CD8-positive, alpha-beta memory T cell (primary cell): ENCODE measurements around the gene EPS8. TPM values are rescaled to one million over a fixed set of nuclear protein-coding genes. Genes with fewer than 3 reads are reported as not detected.

Source experiments
- CTCF ChIA-PET: fragments of 350-600 bp; sonication (Branson Sonifier 250); formaldehyde crosslinking; loops from one replicate; lab custom pipeline; 2021; ENCODE audit warnings: antibody characterized with exemption; lab: Charles Lee
- POLR2A ChIA-PET: fragments of 350-600 bp; sonication (Branson Sonifier 250); formaldehyde crosslinking; loops from one replicate; lab custom pipeline; 2021; ENCODE audit warnings: antibody characterized with exemption; lab: Charles Lee
- DNase-seq, 5 donors: peaks; one replicate each; pipeline versions ENCODE4 v3.0.0 to v3.0.0-alpha.2; 2020 to 2022; ENCODE audit warnings: mixed read lengths in 1 of 5
- H3K27ac ChIP-seq: one replicate; pipeline ENCODE4 v1.7.0; 2013; ENCODE audit warnings: low read depth, mild to moderate bottlenecking, low read length, moderate library complexity
- H3K27me3 ChIP-seq: 2 replicates; pipeline ENCODE4 v1.7.0; 2013; ENCODE audit warnings: low read length, mild to moderate bottlenecking; ENCODE audit not compliant: insufficient read depth, poor library complexity, severe bottlenecking
- H3K36me3 ChIP-seq: 2 replicates; pipeline ENCODE4 v1.7.0; 2013; ENCODE audit warnings: mild to moderate bottlenecking, low read length, moderate library complexity; ENCODE audit not compliant: insufficient read depth
- H3K4me1 ChIP-seq: 2 replicates; pipeline ENCODE4 v1.7.0; 2013; ENCODE audit warnings: mild to moderate bottlenecking, low read length, moderate library complexity; ENCODE audit not compliant: insufficient read depth
- H3K4me3 ChIP-seq: 2 replicates; pipeline ENCODE4 v1.7.0; 2013; ENCODE audit warnings: mild to moderate bottlenecking, low read length
- H3K9me3 ChIP-seq: 2 replicates; pipeline ENCODE4 v1.7.0; 2013; ENCODE audit warnings: mild to moderate bottlenecking, low read length
- H3K27ac Mint-ChIP-seq, 8 donors: one replicate each; pipeline ENCODE4 v1.8.0; 2020 to 2021; ENCODE audit warnings: mixed read lengths in 8 of 8, mild to moderate bottlenecking in 6 of 8, inconsistent platforms in 3 of 8, moderate library complexity in 3 of 8
- H3K27me3 Mint-ChIP-seq, 2 donors: one replicate each; pipeline ENCODE4 v1.8.0; 2020 to 2021; ENCODE audit warnings: mixed read lengths in 2 of 2, mild to moderate bottlenecking in 1 of 2, moderate library complexity in 1 of 2
- H3K36me3 Mint-ChIP-seq, 3 donors: one replicate each; pipeline ENCODE4 v1.8.0; 2020 to 2021; ENCODE audit warnings: mixed read lengths in 3 of 3, inconsistent platforms in 1 of 3, mild to moderate bottlenecking in 1 of 3
- H3K4me1 Mint-ChIP-seq, 3 donors: one replicate each; pipeline ENCODE4 v1.8.0; 2020 to 2021; ENCODE audit warnings: mixed read lengths in 3 of 3, inconsistent platforms in 1 of 3, mild to moderate bottlenecking in 1 of 3
- H3K4me3 Mint-ChIP-seq, 7 donors: one replicate each; pipeline ENCODE4 v1.8.0; 2020 to 2021; ENCODE audit warnings: mixed read lengths in 7 of 7, mild to moderate bottlenecking in 6 of 7, moderate library complexity in 4 of 7, inconsistent platforms in 2 of 7
- H3K9me3 Mint-ChIP-seq, 5 donors: one replicate each; pipeline ENCODE4 v1.8.0; 2020 to 2022; ENCODE audit warnings: mixed read lengths in 5 of 5, mild to moderate bottlenecking in 3 of 5, moderate library complexity in 2 of 5, inconsistent platforms in 1 of 5
- polyA plus RNA-seq: library from polyadenylated mRNA; unstranded; fragments of 300-500 nt; fragmentation: Illumina TruSeq; gene quantifications from one replicate; pipeline ENCODE4 v1.2.3, GENCODE V29; 2021
- total RNA-seq, 2 experiments: library from RNA; stranded (reverse); gene quantifications; one replicate each; pipeline ENCODE4 v1.2.3, GENCODE V29; 2021

Gene EPS8
- total and polyA plus RNA-seq, 3 experiments from 2014 or later: 0.92 to 2.3 (median 1.1) TPM

DNA sequence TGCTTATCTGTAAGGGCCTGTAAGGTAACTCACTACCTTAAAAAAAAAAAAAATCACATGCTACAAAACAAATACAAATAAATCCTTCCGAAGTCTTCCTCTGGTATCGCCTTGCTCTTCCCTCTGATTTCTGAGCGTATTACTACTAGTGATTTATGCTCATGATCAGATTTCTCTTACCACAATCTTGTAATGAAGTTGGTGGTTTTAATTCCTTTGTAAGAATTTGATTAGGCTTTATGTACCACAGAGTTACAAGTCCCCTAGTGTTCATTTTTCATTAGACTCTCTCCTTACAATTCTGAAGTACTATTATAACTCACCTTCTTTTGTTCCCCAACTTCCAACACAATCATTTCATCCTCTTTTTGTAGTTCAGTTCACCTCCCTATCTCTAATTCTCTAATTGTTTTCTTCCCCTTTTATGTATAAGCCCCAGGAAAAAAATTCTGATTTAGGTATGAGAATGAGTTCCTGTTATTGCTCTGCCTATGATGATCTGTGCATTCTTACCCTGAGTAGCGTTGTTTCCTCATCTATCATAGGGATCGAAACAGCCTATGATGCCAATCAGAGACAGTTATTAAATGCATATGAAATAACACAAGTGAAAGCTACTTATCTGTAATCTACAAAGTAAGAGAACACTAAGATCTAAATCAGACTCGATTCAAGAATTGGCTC, 81.5 kb downstream of the EPS8 start:
- CTCF ChIA-PET: no interaction called here
- no peaks in the 10 kb centered on the region for H3K36me3 ChIP-seq
- H3K9me3 ChIP-seq: no peaks in the 10 kb centered on the region
- Mint-ChIP-seq H3K36me3 (no peaks in the 10 kb centered on the region), H3K27ac (no peak overlapping the region), H3K4me3 (no peak overlapping the region), H3K9me3 (no peaks in the 10 kb centered on the region), H3K4me1 (no peaks in the 10 kb centered on the region), H3K27me3 (peaks cover 0 to 13% of the 10 kb centered on the region in 2 donors)
- no peaks in the 10 kb centered on the region for H3K4me1 ChIP-seq
- POLR2A ChIA-PET: no interaction called here
- H3K4me3 ChIP-seq: no peak overlapping the region
- no peaks in the 10 kb centered on the region for H3K27me3 ChIP-seq
- no peak overlapping the region for H3K27ac ChIP-seq
- no peak for DNase-seq

- DNase-seq: no peak
- CTCF ChIA-PET: no interaction called here
- no peak overlapping the region for H3K27ac ChIP-seq
Observed at GRCh38 chr12:15706010-15706676, 83.0 kb downstream of the EPS8 start.

GRCh38 chr12:15705606-15706005, 83.6 kb downstream of the EPS8 start:
- H3K27ac ChIP-seq: no peak overlapping the region
- Mint-ChIP-seq H3K9me3 (no peaks in the 10 kb centered on the region), H3K4me1 (peaks cover 1 to 3% (median 2%) of the 10 kb centered on the region in 3 donors), H3K36me3 (no peaks in the 10 kb centered on the region), H3K27ac (no peak overlapping the region), H3K4me3 (no peak overlapping the region), H3K27me3 (peaks cover 0 to 10% of the 10 kb centered on the region in 2 donors)
- H3K4me1 ChIP-seq: no peaks in the 10 kb centered on the region
- ChIA-PET CTCF (no interaction called here), POLR2A (no interaction called here)
- no peaks in the 10 kb centered on the region for H3K36me3 ChIP-seq
- no peak overlapping the region for H3K4me3 ChIP-seq
- no peaks in the 10 kb centered on the region for H3K9me3 ChIP-seq
- H3K27me3 ChIP-seq: no peaks in the 10 kb centered on the region
- no peak for DNase-seq

More at GRCh38 chr12:15706010-15706676, 83.0 kb downstream of the EPS8 start:
- H3K9me3 ChIP-seq: no peaks in the 10 kb centered on the region
- Mint-ChIP-seq H3K9me3 (no peaks in the 10 kb centered on the region), H3K4me3 (no peak overlapping the region), H3K4me1 (no peaks in the 10 kb centered on the region), H3K27me3 (peaks cover 0 to 10% of the 10 kb centered on the region in 2 donors), H3K27ac (no peak overlapping the region), H3K36me3 (no peaks in the 10 kb centered on the region)
- H3K36me3 ChIP-seq: no peaks in the 10 kb centered on the region
- H3K4me3 ChIP-seq: no peak overlapping the region
- POLR2A ChIA-PET: no interaction called here
- H3K4me1 ChIP-seq: no peaks in the 10 kb centered on the region
- H3K27me3 ChIP-seq: no peaks in the 10 kb centered on the region

DNA sequence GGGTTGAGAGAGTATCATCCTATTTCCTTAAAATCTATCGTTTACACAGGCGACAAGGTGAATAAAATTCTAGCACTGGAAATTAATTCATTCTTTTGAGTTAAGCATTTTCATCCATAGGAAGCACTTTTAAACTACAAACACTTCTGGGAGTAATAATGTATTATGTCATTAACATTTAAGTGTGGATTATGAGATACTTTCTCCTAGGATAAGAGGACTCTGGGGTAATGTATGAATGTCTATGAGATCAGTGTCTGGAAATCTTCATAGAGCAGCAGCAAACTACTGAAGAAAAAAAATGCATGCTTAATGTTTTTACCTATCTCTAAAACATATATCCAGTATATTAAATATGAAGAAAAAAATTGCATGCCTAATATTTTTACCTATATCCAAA, 86.9 kb downstream of the EPS8 start:
- no peak overlapping the region for H3K27ac ChIP-seq
- no peaks in the 10 kb centered on the region for H3K36me3 Mint-ChIP-seq
- peaks cover 4 to 10% (median 4%) of the 10 kb centered on the region in 3 donors for H3K4me1 Mint-ChIP-seq
- no peaks in the 10 kb centered on the region for H3K9me3 Mint-ChIP-seq
- no peaks in the 10 kb centered on the region for H3K36me3 ChIP-seq
- POLR2A ChIA-PET: no interaction called here
- CTCF ChIA-PET: no interaction called here
- no peak overlapping the region for H3K4me3 ChIP-seq
- no peak overlapping the region for H3K27ac Mint-ChIP-seq
- DNase-seq: no peak
- no peak overlapping the region for H3K4me3 Mint-ChIP-seq
- no peaks in the 10 kb centered on the region for H3K9me3 ChIP-seq
- H3K27me3 ChIP-seq: no peaks in the 10 kb centered on the region
- no peaks in the 10 kb centered on the region for H3K4me1 ChIP-seq
- H3K27me3 Mint-ChIP-seq: peaks cover 0 to 3% of the 10 kb centered on the region in 2 donors

DNA sequence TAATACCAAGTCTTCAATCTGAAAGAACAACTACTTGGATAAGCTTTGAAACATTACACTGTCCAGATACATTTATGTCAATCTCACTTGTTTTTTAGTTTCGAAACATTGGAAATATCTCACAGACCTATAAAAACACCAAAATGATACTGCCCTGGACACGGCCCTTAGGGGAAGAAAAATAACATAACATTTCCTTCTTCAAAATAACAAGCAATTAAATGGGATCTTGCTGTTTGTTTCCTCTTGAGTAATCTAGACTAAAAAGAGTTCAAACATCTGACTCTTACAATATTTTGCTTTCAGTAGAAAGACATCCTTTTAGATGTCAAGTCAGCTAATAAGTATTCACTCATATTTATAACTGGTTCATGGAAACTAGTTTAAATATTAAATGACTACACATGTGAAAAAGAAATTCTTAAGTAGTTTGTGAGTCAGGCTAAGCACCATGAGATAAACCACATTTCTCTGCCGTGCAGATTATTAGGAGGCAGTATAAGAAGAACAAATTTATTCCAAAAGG, 87.5 kb downstream of the EPS8 start:
- no peak for DNase-seq
- ChIA-PET POLR2A (no interaction called here), CTCF (no interaction called here)
- H3K9me3 ChIP-seq: no peaks in the 10 kb centered on the region
- H3K27me3 ChIP-seq: no peaks in the 10 kb centered on the region
- H3K36me3 ChIP-seq: no peaks in the 10 kb centered on the region
- H3K4me1 ChIP-seq: no peaks in the 10 kb centered on the region
- Mint-ChIP-seq H3K36me3 (no peaks in the 10 kb centered on the region), H3K27ac (no peak overlapping the region), H3K27me3 (peaks cover 0 to 3% of the 10 kb centered on the region in 2 donors), H3K4me3 (no peak overlapping the region), H3K9me3 (peaks cover 0 to 2% (median 0%) of the 10 kb centered on the region in 5 donors), H3K4me1 (peaks cover 4 to 10% (median 4%) of the 10 kb centered on the region in 3 donors)
- no peak overlapping the region for H3K4me3 ChIP-seq
- no peak overlapping the region for H3K27ac ChIP-seq

DNA sequence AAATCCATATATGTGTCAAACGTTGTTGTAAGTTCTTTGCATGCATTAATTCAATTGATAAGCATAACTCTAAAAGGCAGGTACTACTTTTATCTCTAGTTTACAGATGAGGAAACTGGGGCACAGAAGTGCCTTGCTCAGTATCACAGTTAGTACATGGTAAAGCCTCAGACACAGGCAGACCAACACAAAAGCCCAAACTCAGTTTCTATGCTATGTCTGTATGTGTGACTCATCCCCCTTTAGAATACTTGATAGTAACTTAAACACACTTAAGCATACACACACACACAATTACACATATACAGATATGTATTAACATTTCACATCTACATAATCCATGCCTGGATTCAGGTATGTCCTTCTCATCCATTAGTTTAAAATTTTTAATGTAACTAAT, 88.0 kb downstream of the EPS8 start:
- Mint-ChIP-seq H3K4me1 (peaks cover 4 to 10% (median 4%) of the 10 kb centered on the region in 3 donors), H3K4me3 (no peak overlapping the region), H3K27ac (no peak overlapping the region), H3K9me3 (peaks cover 0 to 2% (median 0%) of the 10 kb centered on the region in 5 donors), H3K27me3 (peaks cover 0 to 4% of the 10 kb centered on the region in 2 donors), H3K36me3 (no peaks in the 10 kb centered on the region)
- DNase-seq: no peak
- Histone ChIP-seq H3K36me3 (no peaks in the 10 kb centered on the region), H3K27ac (no peak overlapping the region), H3K4me1 (no peaks in the 10 kb centered on the region), H3K27me3 (no peaks in the 10 kb centered on the region), H3K4me3 (no peak overlapping the region), H3K9me3 (no peaks in the 10 kb centered on the region)
- ChIA-PET POLR2A (no interaction called here), CTCF (no interaction called here)

DNA sequence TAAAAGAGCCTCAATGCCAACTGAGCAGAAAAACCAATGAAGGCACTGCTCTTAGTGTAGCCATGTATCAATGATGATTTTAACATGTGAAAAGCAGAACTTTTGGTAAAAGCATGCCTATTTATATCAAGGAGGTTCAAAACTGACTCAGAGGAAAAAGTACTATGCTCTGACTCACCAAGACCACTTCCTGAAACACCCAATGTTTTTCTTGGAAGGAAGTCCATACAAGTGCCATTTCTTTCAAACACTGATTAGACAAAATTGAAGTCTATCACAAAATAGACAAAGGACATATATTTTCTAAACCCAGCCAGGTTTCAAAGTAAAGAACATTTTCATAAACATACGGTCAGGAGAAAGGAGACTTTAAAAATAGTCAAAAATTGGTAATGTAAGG, 88.6 kb downstream of the EPS8 start:
- Mint-ChIP-seq H3K9me3 (peaks cover 0 to 2% (median 0%) of the 10 kb centered on the region in 5 donors), H3K4me1 (peaks cover 4 to 10% (median 4%) of the 10 kb centered on the region in 3 donors), H3K27ac (no peak overlapping the region), H3K27me3 (peaks cover 0 to 5% of the 10 kb centered on the region in 2 donors), H3K4me3 (no peak overlapping the region), H3K36me3 (no peaks in the 10 kb centered on the region)
- H3K27ac ChIP-seq: no peak overlapping the region
- no peak overlapping the region for H3K4me3 ChIP-seq
- ChIA-PET POLR2A (no interaction called here), CTCF (no interaction called here)
- H3K27me3 ChIP-seq: no peaks in the 10 kb centered on the region
- no peaks in the 10 kb centered on the region for H3K4me1 ChIP-seq
- H3K36me3 ChIP-seq: no peaks in the 10 kb centered on the region
- no peaks in the 10 kb centered on the region for H3K9me3 ChIP-seq
- no peak for DNase-seq

DNA sequence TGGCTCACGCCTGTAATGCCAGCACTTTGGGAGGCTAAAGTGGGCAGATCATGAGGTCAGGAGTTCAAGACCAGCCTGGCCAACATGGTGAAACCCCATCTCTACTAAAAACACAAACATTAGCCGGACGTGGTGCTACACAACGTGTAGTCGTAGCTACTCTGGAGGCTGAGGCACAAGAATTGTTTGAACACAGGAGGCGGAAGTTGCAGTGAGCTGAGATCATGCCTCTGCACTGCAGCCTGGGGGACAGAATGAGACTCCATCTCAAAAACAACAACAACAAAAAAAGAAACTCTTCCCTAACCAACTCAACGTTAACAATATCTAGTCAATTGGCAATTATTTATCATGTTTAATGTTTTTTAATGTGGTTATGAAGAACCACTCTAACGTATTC, 89.3 kb downstream of the EPS8 start:
- H3K27me3 ChIP-seq: no peaks in the 10 kb centered on the region
- peaks cover 0 to 2% (median 0%) of the 10 kb centered on the region in 5 donors for H3K9me3 Mint-ChIP-seq
- no peaks in the 10 kb centered on the region for H3K36me3 ChIP-seq
- ChIA-PET POLR2A (no interaction called here), CTCF (no interaction called here)
- peaks cover 4 to 10% (median 4%) of the 10 kb centered on the region in 3 donors for H3K4me1 Mint-ChIP-seq
- no peaks in the 10 kb centered on the region for H3K4me1 ChIP-seq
- peak overlapping the region in 2 of 8 donors; percentile 0 to 15 for H3K27ac Mint-ChIP-seq
- no peak overlapping the region for H3K4me3 Mint-ChIP-seq
- no peaks in the 10 kb centered on the region for H3K9me3 ChIP-seq
- H3K27me3 Mint-ChIP-seq: peaks cover 0 to 5% of the 10 kb centered on the region in 2 donors
- H3K27ac ChIP-seq: no peak overlapping the region
- H3K36me3 Mint-ChIP-seq: no peaks in the 10 kb centered on the region
- no peak overlapping the region for H3K4me3 ChIP-seq
- no peak for DNase-seq
